Hepatocyte (in vitro differentiated cells): Measurements from ENCODE around the gene DTX3. TPM values are rescaled to one million over a fixed set of nuclear protein-coding genes. Genes with fewer than 3 reads are reported as not detected.

Experiments used
- DNase-seq: peaks from one replicate; pipeline ENCODE4 v3.0.0-alpha.2; 2016; ENCODE audit warnings: low spot score
- H2AFZ ChIP-seq: fragments of 200-600 bp; sonication (generic); 2 replicates; pipeline ENCODE4 v1.6.0; 2016; ENCODE audit warnings: antibody characterized with exemption, mild to moderate bottlenecking
- H3K27ac ChIP-seq: fragments of 200-600 bp; sonication (generic); 2 replicates; pipeline ENCODE4 v1.5.1; 2016; ENCODE audit warnings: mild to moderate bottlenecking
- H3K27me3 ChIP-seq: fragments of 200-600 bp; sonication (generic); 2 replicates; pipeline ENCODE4 v1.6.1; 2016
- H3K36me3 ChIP-seq: fragments of 200-600 bp; sonication (generic); replicated peaks from 2 replicates; pipeline ENCODE4 v1.5.1; 2016; ENCODE audit warnings: low read depth; ENCODE audit not compliant: insufficient read depth
- H3K4me1 ChIP-seq: fragments of 200-600 bp; sonication (generic); 2 replicates; pipeline ENCODE4 v1.5.1; 2016; ENCODE audit warnings: mild to moderate bottlenecking, moderate library complexity; ENCODE audit not compliant: insufficient read depth
- H3K4me2 ChIP-seq: fragments of 200-600 bp; sonication (generic); 2 replicates; pipeline ENCODE4 v1.6.0; 2016
- H3K4me3 ChIP-seq: fragments of 200-600 bp; sonication (generic); 2 replicates; pipeline ENCODE4 v1.5.1; 2016; ENCODE audit warnings: mild to moderate bottlenecking
- H3K79me2 ChIP-seq: fragments of 200-600 bp; sonication (generic); 2 replicates; pipeline ENCODE4 v1.6.0; 2017; ENCODE audit warnings: mild to moderate bottlenecking
- H3K9me2 ChIP-seq: fragments of 200-600 bp; sonication (generic); replicated peaks from 2 replicates; pipeline ENCODE4 v1.6.0; 2017; ENCODE audit warnings: mild to moderate bottlenecking; ENCODE audit not compliant: insufficient read depth
- H3K9me3 ChIP-seq: fragments of 200-600 bp; sonication (generic); 2 replicates; pipeline ENCODE4 v1.5.1; 2016; ENCODE audit warnings: low read depth, mild to moderate bottlenecking
- H4K20me1 ChIP-seq: fragments of 200-600 bp; sonication (generic); 2 replicates; pipeline ENCODE4 v1.6.0; 2016; ENCODE audit warnings: mild to moderate bottlenecking; ENCODE audit not compliant: insufficient read depth, poor library complexity, severe bottlenecking
- EZH2 ChIP-seq: fragments of 200-600 bp; sonication (generic); IDR thresholded peaks from 2 replicates; pipeline ENCODE4 v1.6.1; 2016; ENCODE audit warnings: antibody characterized with exemption, mild to moderate bottlenecking, borderline replicate concordance
- EZH2phosphoT487 ChIP-seq: fragments of 200-600 bp; sonication (generic); IDR thresholded peaks from one replicate; pipeline ENCODE4 v1.6.1; 2018; ENCODE audit warnings: antibody characterized with exemption, mild to moderate bottlenecking, low read depth, moderate library complexity; ENCODE audit not compliant: unreplicated experiment, severe bottlenecking
- WGBS: methylation state at CpG from one replicate; pipeline ENCODE4 v1.1.6; 2016; ENCODE audit warnings: low lambda C conversion rate; ENCODE audit errors: missing lambda C conversion rate; 5-methylcytosine and 5-hydroxymethylcytosine counted together
- polyA plus RNA-seq: library from polyadenylated mRNA; unstranded; fragments of >200 nt; fragmentation: Nextera tagmentation; extraction: Ambion mirVana; gene quantifications from 2 replicates; pipeline ENCODE4 v1.2.1, GENCODE V29; 2016
- total RNA-seq: library from RNA; depleted of rRNA; stranded (reverse); fragments of >200 nt; gene quantifications from 2 replicates; pipeline ENCODE4 v1.2.3, GENCODE V29; 2014
- TF ChIP-seq, protein P1 (sequence below): fragments of 200-600 bp; sonication (generic); IDR thresholded peaks from 2 replicates; pipeline ENCODE4 v1.5.1; 2016; ENCODE audit warnings: antibody characterized with exemption, mild to moderate bottlenecking; ENCODE audit not compliant: poor library complexity

Gene DTX3
- total and polyA plus RNA-seq, 2 experiments from 2014 or later, result 19.9 to 31.2 TPM

GRCh38 chr12:57582440-57582839 lies 22.2 kb upstream of the DTX3 start:
- 87% methylated on average over 1 of the region's 1 CpG for WGBS
- no peak overlapping the region for H3K27ac ChIP-seq
- no peaks in the 10 kb centered on the region for H4K20me1 ChIP-seq
- H3K4me2 ChIP-seq, result no peak overlapping the region
- H3K4me3 ChIP-seq, result no peak overlapping the region
- no peaks in the 10 kb centered on the region for H3K36me3 ChIP-seq
- H3K79me2 ChIP-seq, result no peaks in the 10 kb centered on the region
- no peak overlapping the region for H2AFZ ChIP-seq
- H3K9me2 ChIP-seq, result no peaks in the 10 kb centered on the region
- H3K27me3 ChIP-seq, result peaks cover 30% of the 10 kb centered on the region
- H3K4me1 ChIP-seq, result peaks cover 12% of the 10 kb centered on the region
- TF ChIP-seq EZH2, result no peak
- TF ChIP-seq, protein P1, sequence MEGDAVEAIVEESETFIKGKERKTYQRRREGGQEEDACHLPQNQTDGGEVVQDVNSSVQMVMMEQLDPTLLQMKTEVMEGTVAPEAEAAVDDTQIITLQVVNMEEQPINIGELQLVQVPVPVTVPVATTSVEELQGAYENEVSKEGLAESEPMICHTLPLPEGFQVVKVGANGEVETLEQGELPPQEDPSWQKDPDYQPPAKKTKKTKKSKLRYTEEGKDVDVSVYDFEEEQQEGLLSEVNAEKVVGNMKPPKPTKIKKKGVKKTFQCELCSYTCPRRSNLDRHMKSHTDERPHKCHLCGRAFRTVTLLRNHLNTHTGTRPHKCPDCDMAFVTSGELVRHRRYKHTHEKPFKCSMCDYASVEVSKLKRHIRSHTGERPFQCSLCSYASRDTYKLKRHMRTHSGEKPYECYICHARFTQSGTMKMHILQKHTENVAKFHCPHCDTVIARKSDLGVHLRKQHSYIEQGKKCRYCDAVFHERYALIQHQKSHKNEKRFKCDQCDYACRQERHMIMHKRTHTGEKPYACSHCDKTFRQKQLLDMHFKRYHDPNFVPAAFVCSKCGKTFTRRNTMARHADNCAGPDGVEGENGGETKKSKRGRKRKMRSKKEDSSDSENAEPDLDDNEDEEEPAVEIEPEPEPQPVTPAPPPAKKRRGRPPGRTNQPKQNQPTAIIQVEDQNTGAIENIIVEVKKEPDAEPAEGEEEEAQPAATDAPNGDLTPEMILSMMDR, result no peak
- TF ChIP-seq EZH2phosphoT487, result no peak
- H3K9me3 ChIP-seq, result no peaks in the 10 kb centered on the region
- no peak for DNase-seq

- peaks cover 37% of the 10 kb centered on the region for H3K27me3 ChIP-seq
- no peak overlapping the region for H3K4me2 ChIP-seq
- H4K20me1 ChIP-seq, result no peaks in the 10 kb centered on the region
- no peaks in the 10 kb centered on the region for H3K9me2 ChIP-seq
- H3K79me2 ChIP-seq, result no peaks in the 10 kb centered on the region
- no peaks in the 10 kb centered on the region for H3K36me3 ChIP-seq
- H2AFZ ChIP-seq, result no peak overlapping the region
- no peak overlapping the region for H3K4me3 ChIP-seq
- peak; percentile 91 for DNase-seq
- 52% methylated on average over 13 of the region's 13 CpGs for WGBS
- peaks cover 12% of the 10 kb centered on the region for H3K4me1 ChIP-seq
- no peaks in the 10 kb centered on the region for H3K9me3 ChIP-seq
- H3K27ac ChIP-seq, result no peak overlapping the region
- no peak for TF ChIP-seq EZH2
- TF ChIP-seq, protein P1, result peak; percentile 93
These were observed 21.4 kb upstream of the DTX3 start for GRCh38 chr12:57583008-57583831.

- Histone ChIP-seq H3K9me2 (no peaks in the 10 kb centered on the region), H4K20me1 (no peaks in the 10 kb centered on the region), H3K4me1 (peaks cover 11% of the 10 kb centered on the region), H3K27me3 (peaks cover 42% of the 10 kb centered on the region), H2AFZ (no peak overlapping the region), H3K27ac (no peak overlapping the region), H3K4me2 (no peak overlapping the region), H3K36me3 (no peaks in the 10 kb centered on the region), H3K9me3 (no peaks in the 10 kb centered on the region), H3K79me2 (no peaks in the 10 kb centered on the region), H3K4me3 (no peak overlapping the region)
- no peak for DNase-seq
- 95% methylated on average over 2 of the region's 2 CpGs for WGBS
- TF ChIP-seq, protein P1, result no peak
- TF ChIP-seq EZH2 (no peak), EZH2phosphoT487 (no peak)
These were observed 20.6 kb upstream of the DTX3 start for GRCh38 chr12:57584050-57584449.
